Neural crest cell (in vitro differentiated cells): Measurements from ENCODE around the gene RASGRP2. TPM values are rescaled to one million over a fixed set of nuclear protein-coding genes. Genes with fewer than 3 reads are reported as not detected.

ENCODE experiments used
- DNase-seq: peaks from one replicate; pipeline ENCODE4 v3.0.0; 2021; ENCODE audit warnings: low read depth, mixed read lengths, low spot score
- H3K27ac Mint-ChIP-seq: one replicate; pipeline ENCODE4 v1.8.0; 2021; ENCODE audit warnings: mild to moderate bottlenecking, mixed read lengths; ENCODE audit not compliant: unreplicated experiment
- H3K27me3 Mint-ChIP-seq: 2 replicates; pipeline ENCODE4 v1.8.0; 2021; ENCODE audit warnings: low read depth, mild to moderate bottlenecking, mixed read lengths
- H3K36me3 Mint-ChIP-seq: 2 replicates; pipeline ENCODE4 v1.8.0; 2021; ENCODE audit warnings: low read depth, mild to moderate bottlenecking, mixed read lengths
- H3K4me1 Mint-ChIP-seq: 2 replicates; pipeline ENCODE4 v1.8.0; 2021; ENCODE audit warnings: mixed read lengths
- H3K4me3 Mint-ChIP-seq: one replicate; pipeline ENCODE4 v1.8.0; 2021; ENCODE audit warnings: mild to moderate bottlenecking, mixed read lengths
- H3K9me3 Mint-ChIP-seq: 2 replicates; pipeline ENCODE4 v1.8.0; 2021; ENCODE audit warnings: mixed read lengths
- long read RNA-seq: library from polyadenylated mRNA; unstranded; transcript quantifications from one replicate; pipeline ENCODE4 v2.0.0, GENCODE V29; 2020
- total RNA-seq: library from RNA; stranded (reverse); gene quantifications from 2 replicates; pipeline ENCODE4 v1.2.1, GENCODE V29; 2021
- TF ChIP-seq, protein P1 (sequence below): fragments of 200-600 bp; sonication (generic); conservative IDR thresholded peaks from 2 replicates; pipeline ENCODE4 v1.5.0; 2021; ENCODE audit warnings: antibody characterized with exemption, mild to moderate bottlenecking

The RASGRP2 gene
- total RNA-seq: 0.93 and 1.5 TPM in 2 replicates
- long read RNA-seq: 0 reads

DNA sequence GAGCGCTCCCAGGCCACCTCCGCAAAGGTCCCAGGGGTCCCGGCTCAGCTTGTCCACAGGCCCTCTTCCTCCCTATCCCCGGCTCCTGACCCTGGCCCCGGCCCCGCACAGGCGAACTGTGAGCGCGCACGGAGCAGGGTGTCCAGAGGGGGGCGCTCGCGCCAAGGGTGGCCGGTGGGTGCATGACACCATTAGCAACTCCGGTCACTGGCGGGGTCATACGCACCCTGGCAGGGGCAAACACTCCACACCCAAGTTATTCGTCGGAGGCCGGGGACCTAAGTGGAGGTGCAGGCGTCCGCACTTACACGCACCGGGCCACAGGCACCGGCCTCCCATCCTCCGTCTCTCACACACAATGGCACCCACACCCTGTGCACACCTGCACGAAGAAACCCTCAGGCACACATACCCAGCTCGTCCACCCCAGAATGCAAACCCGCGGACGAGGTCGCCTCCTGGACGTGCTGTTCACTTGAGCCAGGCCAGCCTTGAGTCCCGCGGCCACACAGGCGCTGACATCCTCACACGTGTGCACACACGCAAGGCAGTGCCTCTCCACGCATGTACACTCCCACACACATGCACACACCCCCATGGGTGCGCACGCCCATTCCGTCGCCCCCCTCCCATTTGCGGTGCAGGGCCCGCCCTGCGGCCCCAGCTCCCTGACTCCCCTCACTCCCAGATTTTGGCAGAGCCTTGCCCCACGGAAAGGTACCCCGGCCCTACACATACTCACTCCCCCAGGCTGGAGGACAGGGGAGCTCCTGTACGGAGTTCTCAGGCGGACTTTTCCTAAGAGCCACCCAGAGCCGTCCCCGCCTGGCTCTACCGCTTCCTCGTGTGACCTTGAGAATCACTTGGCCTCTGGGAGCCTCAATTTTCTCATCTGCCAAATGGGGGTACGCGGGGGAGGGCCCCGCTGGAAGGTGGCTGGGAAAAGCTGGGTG lies at the start of gene RASGRP2:
Gene RASGRP2 (minus strand): TSS at position 552 of the 953 bp plus-strand sequence. CDS start 1,276 bp downstream, outside the sequence.
- Mint-ChIP-seq H3K4me3 (peak within 1 kb of the TSS; percentile 82), H3K27me3 (peaks cover 67% of the 10 kb centered on the region), H3K4me1 (peaks cover 16% of the 10 kb centered on the region), H3K27ac (no peak within 1 kb of the TSS), H3K36me3 (no peaks in the 10 kb centered on the region), H3K9me3 (no peaks in the 10 kb centered on the region)
- peak; percentile 54 for DNase-seq
- TF ChIP-seq, protein P1, sequence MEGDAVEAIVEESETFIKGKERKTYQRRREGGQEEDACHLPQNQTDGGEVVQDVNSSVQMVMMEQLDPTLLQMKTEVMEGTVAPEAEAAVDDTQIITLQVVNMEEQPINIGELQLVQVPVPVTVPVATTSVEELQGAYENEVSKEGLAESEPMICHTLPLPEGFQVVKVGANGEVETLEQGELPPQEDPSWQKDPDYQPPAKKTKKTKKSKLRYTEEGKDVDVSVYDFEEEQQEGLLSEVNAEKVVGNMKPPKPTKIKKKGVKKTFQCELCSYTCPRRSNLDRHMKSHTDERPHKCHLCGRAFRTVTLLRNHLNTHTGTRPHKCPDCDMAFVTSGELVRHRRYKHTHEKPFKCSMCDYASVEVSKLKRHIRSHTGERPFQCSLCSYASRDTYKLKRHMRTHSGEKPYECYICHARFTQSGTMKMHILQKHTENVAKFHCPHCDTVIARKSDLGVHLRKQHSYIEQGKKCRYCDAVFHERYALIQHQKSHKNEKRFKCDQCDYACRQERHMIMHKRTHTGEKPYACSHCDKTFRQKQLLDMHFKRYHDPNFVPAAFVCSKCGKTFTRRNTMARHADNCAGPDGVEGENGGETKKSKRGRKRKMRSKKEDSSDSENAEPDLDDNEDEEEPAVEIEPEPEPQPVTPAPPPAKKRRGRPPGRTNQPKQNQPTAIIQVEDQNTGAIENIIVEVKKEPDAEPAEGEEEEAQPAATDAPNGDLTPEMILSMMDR: peak; percentile 55

DNA sequence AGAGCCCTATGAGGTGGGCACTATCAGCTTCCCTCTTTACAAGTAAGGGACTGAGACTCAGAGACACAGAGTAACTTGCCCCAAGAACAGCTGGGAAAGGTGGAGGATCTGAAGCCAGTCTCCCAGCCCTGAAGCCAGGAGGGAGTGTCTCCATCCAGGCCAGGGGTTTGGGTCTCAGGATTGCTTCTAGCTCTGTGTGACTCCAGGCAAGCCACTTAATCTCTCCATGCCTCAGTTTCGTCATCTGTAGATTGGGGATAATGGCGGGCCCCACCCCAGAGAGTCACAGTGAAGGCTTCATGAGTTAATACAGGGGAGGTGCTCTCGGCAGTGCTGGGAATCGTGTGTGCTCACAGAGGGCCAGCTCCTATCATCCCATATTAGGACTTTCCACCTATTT lies 48.5 kb upstream of the RASGRP2 start:
- H3K9me3 Mint-ChIP-seq: no peaks in the 10 kb centered on the region
- no peak for DNase-seq
- TF ChIP-seq, protein P1: no peak

DNA sequence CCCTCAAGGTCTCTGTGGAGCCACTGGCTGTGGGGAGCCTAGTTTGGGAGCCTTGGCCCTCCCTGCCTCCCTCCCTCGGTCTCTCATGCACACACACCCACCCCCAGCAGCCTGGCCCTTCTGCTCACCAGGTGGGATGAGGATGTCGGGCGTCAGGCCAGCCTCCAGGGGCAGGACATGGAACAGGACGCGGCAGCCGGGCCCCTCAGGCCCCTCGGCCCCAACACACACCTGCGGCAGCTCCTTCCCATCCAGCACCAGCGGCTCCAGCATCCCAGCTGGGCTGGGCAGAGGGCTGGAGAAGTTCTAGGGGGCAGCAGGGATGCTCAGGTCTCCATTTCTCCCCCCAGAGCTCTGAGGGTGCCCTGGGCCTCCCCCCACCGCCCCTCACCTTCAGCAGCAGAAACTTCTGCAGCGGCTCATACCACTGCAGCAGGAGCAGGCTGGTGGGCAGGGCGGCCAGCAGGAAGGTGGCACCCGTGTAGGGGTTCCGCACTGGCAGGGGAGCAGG lies 47.9 kb upstream of the RASGRP2 start:
- Mint-ChIP-seq H3K27ac (no peak overlapping the region), H3K36me3 (no peaks in the 10 kb centered on the region), H3K27me3 (no peaks in the 10 kb centered on the region), H3K4me3 (no peak overlapping the region), H3K9me3 (no peaks in the 10 kb centered on the region), H3K4me1 (no peaks in the 10 kb centered on the region)
- TF ChIP-seq, protein P1: no peak
- DNase-seq: no peak

More for the DNA sequence above, 48.5 kb upstream of the RASGRP2 start:
- Mint-ChIP-seq H3K4me3 (no peak overlapping the region), H3K27me3 (no peaks in the 10 kb centered on the region), H3K36me3 (no peaks in the 10 kb centered on the region), H3K4me1 (no peaks in the 10 kb centered on the region), H3K27ac (no peak overlapping the region)

DNA sequence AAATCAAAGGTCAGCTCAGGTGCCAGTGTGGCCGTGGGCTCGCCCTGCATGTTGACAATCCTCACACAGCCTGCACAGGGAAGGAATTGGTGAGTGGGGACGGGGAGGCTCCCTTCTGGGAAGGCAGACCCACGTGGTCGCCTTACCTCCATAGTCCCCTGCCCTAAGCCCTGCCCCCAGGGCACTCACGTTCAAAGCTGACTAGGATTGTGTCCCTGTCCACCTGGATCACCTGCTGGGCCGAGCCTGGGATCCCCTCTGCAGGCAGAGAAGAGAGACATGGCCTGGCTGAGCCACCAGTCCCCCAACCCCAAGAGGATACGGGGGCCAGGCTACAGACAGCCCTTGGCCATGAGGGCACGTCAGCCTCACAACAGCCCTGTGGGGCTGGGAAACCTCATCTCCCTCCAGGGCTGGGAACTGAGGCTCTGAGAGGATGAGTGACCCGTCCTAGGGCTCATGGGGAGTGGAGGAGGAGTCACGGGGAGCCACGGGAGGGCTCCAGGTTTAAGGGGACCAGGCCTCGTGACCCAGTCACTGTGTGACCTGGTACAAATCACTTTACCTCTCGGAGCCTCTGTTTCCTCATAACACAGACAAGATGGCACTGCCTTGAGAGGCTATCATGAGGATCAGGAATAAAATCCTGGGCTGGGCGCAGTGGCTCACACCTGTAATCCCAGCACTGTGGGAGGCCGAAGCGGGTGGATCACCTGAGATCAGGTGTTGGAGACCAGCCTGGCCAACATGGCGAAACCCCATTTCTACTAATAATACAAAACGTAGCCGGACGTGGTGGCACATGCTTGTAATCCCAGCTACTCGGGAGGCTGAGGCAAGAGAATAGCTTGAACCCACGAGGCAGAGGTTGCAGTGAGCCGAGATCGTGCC lies 46.5 kb upstream of the RASGRP2 start:
- DNase-seq: no peak
- H3K27ac Mint-ChIP-seq: no peak overlapping the region
- no peaks in the 10 kb centered on the region for H3K4me1 Mint-ChIP-seq
- H3K36me3 Mint-ChIP-seq: no peaks in the 10 kb centered on the region
- TF ChIP-seq, protein P1: no peak
- H3K4me3 Mint-ChIP-seq: no peak overlapping the region
- H3K27me3 Mint-ChIP-seq: no peaks in the 10 kb centered on the region
- no peaks in the 10 kb centered on the region for H3K9me3 Mint-ChIP-seq
